Activated effector memory CD4-positive, alpha-beta T cell treated with anti-CD3 and anti-CD28 coated beads, Interleukin-2, amount 50 U/mL, for 16 hours (primary cell): ENCODE data around the gene TMEM139.
"Not testable (repeated sequence)": the region's sequence is repeated elsewhere in the genome, so short reads cannot be mapped to it uniquely, and the experiment has no call there.

Experiments
- DNase-seq: peaks from one replicate; pipeline ENCODE4 v3.0.0-alpha.2; 2020

The TMEM139 gene

GRCh38 chr7:143261901-143262300 is 22.9 kb upstream of the TMEM139 start:
- no peak for DNase-seq

GRCh38 chr7:143263266-143264195 is 21.2 kb upstream of the TMEM139 start, which contains the start of gene GSTK1:
Gene GSTK1 (plus strand): TSS chr7:143263441. CDS start chr7:143263514, 73 bp downstream.
- peak; percentile 94 for DNase-seq

- not testable (repeated sequence) for DNase-seq
Observed at GRCh38 chr7:143264196-143264568, 20.6 kb upstream of the TMEM139 start.

- DNase-seq = no peak
Observed at GRCh38 chr7:143265017-143265693, 19.6 kb upstream of the TMEM139 start.

- DNase-seq = no peak
Observed at GRCh38 chr7:143269251-143269650, 15.5 kb upstream of the TMEM139 start.

- DNase-seq = no peak
Observed at GRCh38 chr7:143271240-143271639, 13.5 kb upstream of the TMEM139 start.

DNA sequence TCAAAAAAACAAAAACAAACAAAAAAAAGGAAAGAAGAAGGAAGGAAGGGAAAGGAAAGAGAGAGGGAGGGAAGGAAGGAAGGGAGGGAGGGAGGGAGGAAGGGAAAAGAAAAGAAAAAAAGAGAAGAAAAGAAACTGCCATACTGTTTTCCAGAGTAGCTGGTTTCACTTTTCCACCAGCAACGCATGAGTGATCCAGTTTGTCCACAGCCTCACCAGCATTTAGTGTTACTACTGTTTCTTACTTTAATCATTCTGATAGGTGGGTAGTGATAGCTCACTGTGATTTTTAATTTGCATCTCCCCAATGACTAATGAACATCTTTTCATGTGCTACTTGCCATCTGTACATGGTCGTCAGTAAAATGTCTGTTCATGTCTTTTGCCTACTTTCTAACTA is 11.9 kb upstream of the TMEM139 start:
- no peak for DNase-seq

DNA sequence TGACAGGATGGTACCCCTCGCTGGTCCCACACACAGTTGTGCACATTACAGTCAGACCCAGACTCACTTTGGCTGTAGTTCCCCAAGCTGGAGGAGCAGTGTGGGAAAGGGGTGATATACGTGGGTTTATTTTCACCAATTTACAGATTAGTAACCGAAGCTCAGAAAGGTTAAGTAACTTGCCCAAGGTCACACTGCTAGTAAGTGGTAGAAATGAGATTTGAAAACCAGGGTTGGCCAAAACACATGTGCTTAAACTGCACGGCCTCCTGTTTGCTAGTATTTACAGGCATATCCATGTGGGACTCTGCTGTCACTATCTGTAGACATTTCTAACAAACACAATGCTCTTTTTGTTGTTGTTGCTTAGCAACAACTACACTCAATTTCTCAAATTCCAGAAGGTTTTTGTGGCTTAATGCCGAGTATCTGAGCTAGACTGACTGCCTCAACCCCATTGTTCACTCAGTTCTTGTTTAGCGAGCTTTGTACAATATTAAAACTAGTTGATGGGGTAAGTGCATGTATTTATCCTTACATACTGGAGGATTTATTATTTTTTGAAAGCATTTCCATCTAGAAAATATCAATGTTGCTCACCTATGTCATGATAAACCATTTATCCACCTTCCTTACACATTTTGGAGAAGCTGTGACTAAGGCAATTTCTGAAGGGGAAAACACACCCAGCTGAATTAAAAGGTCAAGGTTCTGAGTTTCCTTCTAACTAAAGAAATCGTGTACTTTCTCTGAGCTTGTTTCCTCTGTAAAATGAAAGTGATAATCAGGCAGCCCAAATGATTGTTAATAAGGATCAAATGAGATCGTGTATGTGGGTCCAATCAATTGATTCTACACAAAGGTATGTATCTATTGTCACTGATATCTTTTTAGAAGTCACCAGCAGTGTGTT is 5.3 kb upstream of the TMEM139 start:
- DNase-seq = no peak

DNA sequence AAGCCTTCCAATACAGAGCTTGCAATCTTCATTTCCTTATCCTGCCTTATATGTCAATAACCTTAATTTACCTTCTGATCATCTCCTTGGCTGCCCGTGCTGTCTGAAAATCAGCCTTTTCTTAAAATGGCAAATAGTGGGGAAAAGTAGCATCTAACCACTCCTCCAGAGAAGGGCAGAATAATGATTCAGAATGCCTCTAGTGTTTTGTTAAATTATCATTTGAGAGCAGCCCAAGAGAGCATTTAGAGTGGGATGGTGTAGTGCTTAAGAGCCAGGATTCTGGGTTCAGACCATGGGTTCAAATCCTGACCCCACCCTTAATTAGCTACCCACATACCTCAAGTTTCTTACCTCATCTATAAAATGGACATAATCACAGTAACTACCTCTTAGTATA is 4.6 kb upstream of the TMEM139 start:
- DNase-seq = no peak

- DNase-seq = no peak
Observed at GRCh38 chr7:143280566-143280965, 4.2 kb upstream of the TMEM139 start.

DNA sequence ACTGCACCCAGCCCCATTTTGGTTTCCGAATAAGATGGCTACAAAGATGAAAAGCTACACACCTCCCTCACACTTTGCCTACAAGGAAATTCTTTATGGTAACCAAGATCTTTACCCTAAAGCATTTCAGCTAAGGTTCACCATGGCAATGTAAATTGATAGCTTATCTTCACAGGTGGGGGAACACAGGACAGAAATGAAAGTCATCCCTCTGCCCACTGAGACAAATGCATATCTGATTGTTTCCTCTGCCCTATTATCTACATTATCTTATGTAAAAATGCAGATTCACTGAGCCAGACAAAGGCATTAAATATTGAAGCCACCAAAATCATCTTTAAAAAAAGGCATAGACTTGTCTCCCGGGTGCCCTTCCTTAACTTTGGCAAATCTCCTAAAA is 3.2 kb upstream of the TMEM139 start:
- no peak for DNase-seq

GRCh38 chr7:143282124-143282523 is 2.6 kb upstream of the TMEM139 start:
- DNase-seq = no peak

DNA sequence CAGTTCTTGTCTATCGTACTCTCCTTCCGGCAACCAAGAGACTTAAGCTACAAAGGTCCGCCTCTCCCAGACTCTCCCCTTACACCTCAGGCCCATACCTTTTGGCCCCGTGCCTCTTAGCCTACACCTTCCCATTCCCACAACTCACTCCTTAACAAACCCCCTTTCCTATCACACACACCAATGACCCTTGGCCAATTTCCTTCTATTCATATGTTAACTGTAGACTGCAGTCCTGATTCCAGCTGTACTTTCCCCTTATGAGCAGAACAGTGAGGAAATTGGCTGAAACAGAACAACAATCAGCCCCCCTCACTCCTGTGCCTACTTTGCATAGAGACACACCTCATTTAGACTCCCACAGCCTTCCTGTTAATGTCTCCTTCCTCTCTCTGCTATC is 1.4 kb upstream of the TMEM139 start:
- no peak for DNase-seq

GRCh38 chr7:143285470-143285778 is 666 bp downstream of the TMEM139 start:
- no peak for DNase-seq

DNA sequence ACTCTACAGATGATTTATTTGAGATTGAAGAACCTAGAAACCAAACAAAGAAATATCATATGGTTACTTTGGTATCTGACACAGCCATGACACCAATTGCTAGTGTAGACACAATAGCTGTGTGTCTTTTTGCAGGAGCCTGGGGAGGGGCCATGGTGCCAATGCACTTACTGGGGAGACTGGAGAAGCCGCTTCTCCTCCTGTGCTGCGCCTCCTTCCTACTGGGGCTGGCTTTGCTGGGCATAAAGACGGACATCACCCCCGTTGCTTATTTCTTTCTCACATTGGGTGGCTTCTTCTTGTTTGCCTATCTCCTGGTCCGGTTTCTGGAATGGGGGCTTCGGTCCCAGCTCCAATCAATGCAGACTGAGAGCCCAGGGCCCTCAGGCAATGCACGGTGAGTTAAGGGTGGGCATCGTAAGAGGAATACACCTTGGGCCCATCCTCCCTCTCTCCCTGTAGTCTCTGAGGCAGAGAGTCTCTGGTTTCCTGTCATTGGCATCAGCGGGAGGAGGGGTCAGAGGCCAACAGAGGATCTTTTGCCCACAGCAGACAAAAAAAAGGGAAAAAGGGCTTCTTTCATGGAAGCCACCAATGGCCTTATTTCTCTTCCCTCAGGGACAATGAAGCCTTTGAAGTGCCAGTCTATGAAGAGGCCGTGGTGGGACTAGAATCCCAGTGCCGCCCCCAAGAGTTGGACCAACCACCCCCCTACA is 1.2 kb downstream of the TMEM139 start:
- no peak for DNase-seq

DNA sequence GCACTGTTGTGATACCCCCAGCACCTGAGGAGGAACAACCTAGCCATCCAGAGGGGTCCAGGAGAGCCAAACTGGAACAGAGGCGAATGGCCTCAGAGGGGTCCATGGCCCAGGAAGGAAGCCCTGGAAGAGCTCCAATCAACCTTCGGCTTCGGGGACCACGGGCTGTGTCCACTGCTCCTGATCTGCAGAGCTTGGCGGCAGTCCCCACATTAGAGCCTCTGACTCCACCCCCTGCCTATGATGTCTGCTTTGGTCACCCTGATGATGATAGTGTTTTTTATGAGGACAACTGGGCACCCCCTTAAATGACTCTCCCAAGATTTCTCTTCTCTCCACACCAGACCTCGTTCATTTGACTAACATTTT is 1.7 kb downstream of the TMEM139 start:
- no peak for DNase-seq

DNA sequence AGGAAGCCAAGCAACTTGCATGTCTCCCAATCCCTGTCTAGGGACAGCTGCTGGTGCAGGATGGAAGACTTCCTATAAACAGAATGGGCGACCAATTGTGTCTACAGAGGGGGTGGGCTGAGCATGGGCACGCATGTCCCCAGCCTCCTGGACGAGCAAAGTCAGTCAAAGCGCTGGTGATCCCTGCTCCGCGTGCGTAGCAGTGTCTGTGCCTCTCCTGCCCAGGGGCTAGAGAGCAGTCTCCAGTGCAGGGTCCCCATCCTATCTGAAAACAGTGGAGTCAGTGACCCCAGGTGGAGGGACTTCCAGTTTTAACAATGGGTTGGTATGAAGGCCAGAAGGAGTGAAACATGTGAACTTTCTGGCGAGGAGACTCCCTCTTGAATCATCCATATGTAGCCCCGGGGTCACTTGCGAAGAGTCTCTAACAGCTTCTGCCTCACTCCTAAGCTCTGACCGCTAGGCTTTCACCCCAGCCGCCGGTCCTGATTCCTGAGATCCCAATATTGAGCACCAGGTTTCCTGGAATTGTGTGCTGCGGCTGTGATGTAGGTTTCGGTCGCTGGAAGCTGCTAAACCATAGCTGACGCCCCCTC is 2.7 kb downstream of the TMEM139 start:
- DNase-seq = no peak

DNA sequence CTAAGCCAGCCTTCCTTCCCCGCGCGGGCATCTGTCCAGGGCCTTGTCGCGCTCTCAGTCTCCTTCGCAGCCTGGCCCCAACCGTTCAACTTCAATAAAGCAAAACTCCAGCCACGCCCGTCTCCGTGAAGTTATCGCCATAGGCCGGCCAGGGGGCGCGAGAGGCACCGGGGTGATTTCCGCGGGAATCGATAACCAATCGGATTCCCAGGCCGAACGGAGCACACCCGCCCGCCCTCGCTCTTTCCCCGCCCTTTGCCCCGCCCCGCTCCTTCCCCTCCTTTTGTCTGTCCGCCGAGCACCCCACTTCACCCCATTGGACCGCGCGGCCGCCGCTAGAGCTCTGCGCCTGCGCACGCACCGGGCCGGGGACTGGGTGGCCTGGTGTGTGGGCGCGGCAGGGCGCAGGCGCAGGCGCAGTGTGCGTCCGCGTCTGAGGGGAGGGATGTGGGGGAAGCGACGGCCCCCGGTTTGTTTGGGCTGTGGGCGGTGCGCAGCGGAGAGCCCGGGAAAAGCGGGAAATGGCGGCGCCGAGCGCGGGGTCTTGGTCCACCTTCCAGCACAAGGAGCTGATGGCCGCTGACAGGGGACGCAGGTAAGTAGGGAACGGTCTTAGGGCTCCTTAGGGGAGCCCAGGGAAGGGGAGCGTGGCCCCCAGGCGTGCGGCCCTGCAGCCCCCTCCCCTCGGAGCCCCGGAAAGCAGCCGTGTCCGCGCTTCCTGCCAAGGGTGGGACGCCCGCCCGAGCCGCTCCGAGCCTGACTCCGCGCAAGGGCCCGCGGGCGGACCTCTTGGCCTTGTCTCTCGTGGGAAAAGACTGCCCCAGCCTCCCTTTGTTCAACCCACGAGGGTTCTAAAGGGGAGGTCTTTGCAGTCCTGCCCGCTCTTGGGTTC is 3.4 kb downstream of the TMEM139 start, which contains the start of gene CASP2:
Gene CASP2 (plus strand): TSS at position 417 of the 892 bp plus-strand sequence. CDS start 105 bp downstream, at position 522.
- DNase-seq = peak; percentile 99

DNA sequence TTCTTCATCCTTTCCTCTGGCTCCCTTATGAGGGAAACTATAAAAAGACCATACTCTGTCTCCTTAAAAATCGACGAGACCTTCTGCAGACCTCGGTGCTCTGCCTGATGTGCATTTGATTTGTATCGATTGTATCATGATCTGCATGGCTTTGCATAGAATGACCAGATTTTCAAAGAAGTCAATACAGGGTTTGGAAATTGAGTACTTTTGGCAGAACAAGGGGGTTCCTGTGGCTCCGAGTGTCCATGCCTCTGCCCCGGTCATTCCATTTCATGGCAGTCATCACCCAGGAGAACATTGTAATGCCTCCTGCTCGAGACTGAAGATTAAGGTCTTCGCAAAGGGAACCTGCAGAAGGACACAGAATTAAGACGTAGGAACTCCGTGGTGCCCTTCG is 4.1 kb downstream of the TMEM139 start:
- no peak for DNase-seq

DNA sequence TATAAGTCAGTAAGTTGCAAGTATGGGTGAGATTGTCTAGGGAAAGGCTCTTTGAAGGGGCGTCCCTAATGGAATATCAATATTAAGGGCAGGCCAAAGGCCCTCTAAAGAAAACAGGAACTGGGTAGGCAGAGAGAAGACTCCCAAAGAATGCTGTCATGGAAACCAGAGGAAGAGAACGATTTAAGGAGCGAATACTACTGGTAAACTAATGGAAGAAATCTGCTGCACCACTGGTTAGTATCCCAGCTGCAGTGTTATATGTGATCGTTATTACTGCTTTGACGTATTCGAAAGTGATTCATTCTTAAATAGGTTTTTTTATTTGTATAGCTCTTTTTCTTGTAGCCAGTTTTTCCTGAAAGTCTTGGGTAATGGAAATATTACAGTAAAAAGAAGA is 4.7 kb downstream of the TMEM139 start:
- DNase-seq = no peak

- DNase-seq = not testable (repeated sequence)
Observed at GRCh38 chr7:143289888-143290287, 5.1 kb downstream of the TMEM139 start.
